Measurements from ENCODE around the gene DUS1L. TPM values are rescaled to one million over a fixed set of nuclear protein-coding genes. Genes with fewer than 3 reads are reported as not detected.
A peak's percentile ranks its signal among the peaks of the same experiment; 100 is the strongest.

Gene DUS1L
- total RNA-seq, 1 donor from 2014 or later, result 64.0 TPM

GRCh38 chr17:82030470-82031302 is 34.9 kb downstream of the DUS1L start:
- TF ChIP-seq, protein P1, sequence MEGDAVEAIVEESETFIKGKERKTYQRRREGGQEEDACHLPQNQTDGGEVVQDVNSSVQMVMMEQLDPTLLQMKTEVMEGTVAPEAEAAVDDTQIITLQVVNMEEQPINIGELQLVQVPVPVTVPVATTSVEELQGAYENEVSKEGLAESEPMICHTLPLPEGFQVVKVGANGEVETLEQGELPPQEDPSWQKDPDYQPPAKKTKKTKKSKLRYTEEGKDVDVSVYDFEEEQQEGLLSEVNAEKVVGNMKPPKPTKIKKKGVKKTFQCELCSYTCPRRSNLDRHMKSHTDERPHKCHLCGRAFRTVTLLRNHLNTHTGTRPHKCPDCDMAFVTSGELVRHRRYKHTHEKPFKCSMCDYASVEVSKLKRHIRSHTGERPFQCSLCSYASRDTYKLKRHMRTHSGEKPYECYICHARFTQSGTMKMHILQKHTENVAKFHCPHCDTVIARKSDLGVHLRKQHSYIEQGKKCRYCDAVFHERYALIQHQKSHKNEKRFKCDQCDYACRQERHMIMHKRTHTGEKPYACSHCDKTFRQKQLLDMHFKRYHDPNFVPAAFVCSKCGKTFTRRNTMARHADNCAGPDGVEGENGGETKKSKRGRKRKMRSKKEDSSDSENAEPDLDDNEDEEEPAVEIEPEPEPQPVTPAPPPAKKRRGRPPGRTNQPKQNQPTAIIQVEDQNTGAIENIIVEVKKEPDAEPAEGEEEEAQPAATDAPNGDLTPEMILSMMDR (IDR thresholded peaks at IDR 0.05), result peak; percentile 93
- Mint-ChIP-seq H3K4me3 (ENCODE audit: unreplicated experiment) (peak overlapping the region; percentile 76), H3K27me3 (ENCODE audit: low read depth) (no peaks in the 10 kb centered on the region), H3K36me3 (ENCODE audit: low read depth) (no peaks in the 10 kb centered on the region), H3K27ac (ENCODE audit: unreplicated experiment) (peak overlapping the region; percentile 57), H3K9me3 (ENCODE audit: low read depth) (no peaks in the 10 kb centered on the region), H3K4me1 (ENCODE audit: low read depth) (peaks cover 11% of the 10 kb centered on the region)
- no peak for DNase-seq (ENCODE audit: low spot score)

DNA sequence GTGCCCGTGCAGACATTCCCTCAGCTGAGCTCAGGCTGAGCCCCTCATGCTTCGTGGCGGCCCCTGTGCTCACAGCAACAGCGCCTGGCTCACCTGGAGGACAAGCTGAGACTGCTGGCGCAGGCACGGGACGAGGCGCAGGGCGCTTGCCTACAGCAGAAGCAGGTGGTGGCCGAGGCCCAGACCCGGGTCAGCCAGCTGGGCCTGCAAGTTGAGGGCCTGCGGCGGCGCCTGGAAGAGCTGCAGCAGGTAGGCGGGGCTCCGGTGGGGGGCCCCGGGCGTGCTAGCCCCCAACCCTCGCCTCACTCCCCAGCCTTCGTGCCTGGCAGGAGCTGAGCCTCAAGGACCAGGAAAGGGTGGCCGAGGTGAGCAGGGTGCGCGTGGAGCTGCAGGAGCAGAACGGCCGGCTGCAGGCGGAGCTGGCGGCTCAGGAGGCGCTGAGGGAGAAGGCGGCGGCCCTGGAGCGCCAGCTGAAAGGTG is 35.6 kb downstream of the DUS1L start:
- Mint-ChIP-seq H3K4me1 (ENCODE audit: low read depth) (peaks cover 11% of the 10 kb centered on the region), H3K27me3 (ENCODE audit: low read depth) (no peaks in the 10 kb centered on the region), H3K9me3 (ENCODE audit: low read depth) (no peaks in the 10 kb centered on the region), H3K27ac (ENCODE audit: unreplicated experiment) (no peak overlapping the region), H3K36me3 (ENCODE audit: low read depth) (no peaks in the 10 kb centered on the region), H3K4me3 (ENCODE audit: unreplicated experiment) (no peak overlapping the region)
- DNase-seq (ENCODE audit: low spot score), result no peak
- TF ChIP-seq, protein P1 (IDR thresholded peaks at IDR 0.05), result no peak

- TF ChIP-seq, protein P1 (IDR thresholded peaks at IDR 0.05), result no peak
- H3K27me3 Mint-ChIP-seq (ENCODE audit: low read depth), result no peaks in the 10 kb centered on the region
- no peak overlapping the region for H3K4me3 Mint-ChIP-seq (ENCODE audit: unreplicated experiment)
- H3K4me1 Mint-ChIP-seq (ENCODE audit: low read depth), result peaks cover 11% of the 10 kb centered on the region
- H3K36me3 Mint-ChIP-seq (ENCODE audit: low read depth), result no peaks in the 10 kb centered on the region
- H3K27ac Mint-ChIP-seq (ENCODE audit: unreplicated experiment), result no peak overlapping the region
- DNase-seq (ENCODE audit: low spot score), result no peak
- no peaks in the 10 kb centered on the region for H3K9me3 Mint-ChIP-seq (ENCODE audit: low read depth)
These were observed 36.2 kb downstream of the DUS1L start for GRCh38 chr17:82029391-82029790.

DNA sequence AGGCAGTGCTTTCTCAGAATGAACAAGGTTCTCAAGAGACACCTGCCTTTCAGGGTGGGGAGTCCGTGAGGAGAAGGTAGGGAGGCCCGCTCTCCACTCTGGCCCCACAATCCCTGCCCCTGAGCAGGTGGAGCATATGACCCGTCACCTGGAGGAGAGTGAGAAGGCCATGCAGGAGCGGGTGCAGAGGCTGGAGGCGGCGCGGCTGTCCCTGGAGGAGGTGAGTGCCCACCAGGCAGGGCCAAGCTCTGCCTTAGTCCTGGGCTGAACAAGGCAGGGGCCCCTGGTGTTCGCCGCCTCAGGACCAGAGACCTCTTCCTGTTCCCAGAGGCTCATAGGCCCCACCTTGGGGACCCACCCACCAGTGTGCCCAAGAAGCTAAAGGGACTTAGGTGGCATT is 36.6 kb downstream of the DUS1L start:
- no peak overlapping the region for H3K4me3 Mint-ChIP-seq (ENCODE audit: unreplicated experiment)
- H3K27ac Mint-ChIP-seq (ENCODE audit: unreplicated experiment), result no peak overlapping the region
- DNase-seq (ENCODE audit: low spot score), result no peak
- TF ChIP-seq, protein P1 (IDR thresholded peaks at IDR 0.05), result no peak
- H3K27me3 Mint-ChIP-seq (ENCODE audit: low read depth), result no peaks in the 10 kb centered on the region
- H3K4me1 Mint-ChIP-seq (ENCODE audit: low read depth), result peaks cover 14% of the 10 kb centered on the region
- no peaks in the 10 kb centered on the region for H3K36me3 Mint-ChIP-seq (ENCODE audit: low read depth)
- no peaks in the 10 kb centered on the region for H3K9me3 Mint-ChIP-seq (ENCODE audit: low read depth)

- TF ChIP-seq, protein P1 (IDR thresholded peaks at IDR 0.05), result no peak
- no peaks in the 10 kb centered on the region for H3K9me3 Mint-ChIP-seq (ENCODE audit: low read depth)
- peaks cover 19% of the 10 kb centered on the region for H3K4me1 Mint-ChIP-seq (ENCODE audit: low read depth)
- no peak for DNase-seq (ENCODE audit: low spot score)
- no peak overlapping the region for H3K27ac Mint-ChIP-seq (ENCODE audit: unreplicated experiment)
- no peak overlapping the region for H3K4me3 Mint-ChIP-seq (ENCODE audit: unreplicated experiment)
- no peaks in the 10 kb centered on the region for H3K36me3 Mint-ChIP-seq (ENCODE audit: low read depth)
- H3K27me3 Mint-ChIP-seq (ENCODE audit: low read depth), result no peaks in the 10 kb centered on the region
These were observed 37.4 kb downstream of the DUS1L start for GRCh38 chr17:82028246-82028645.
